HepG2 (cell line): ENCODE results near the gene ARHGAP23. TPM values are rescaled to one million over a fixed set of nuclear protein-coding genes. Genes with fewer than 3 reads are reported as not detected.

ENCODE experiments used
- ATAC-seq: fragments of 200-7000 bp; cut with Tn5 transposase; 3 replicates; pipeline ENCODE4 v1.9.1; 2020; ENCODE audit warnings: mild to moderate bottlenecking, moderate library complexity
- BruUV-seq: library from RNA; stranded (reverse); fragments of 400-500 nt; replicated peaks from 2 replicates; lab custom pipeline; 2021; lab: Mats Ljungman, UMichigan
- CTCF ChIA-PET: fragments of 300-600 bp; formaldehyde crosslinking; extraction: SDS; loops from one replicate; lab custom pipeline; 2021; ENCODE audit warnings: low total read pairs, inconsistent platforms, low intra/inter-chr PET ratio; lab: Yijun Ruan, JAX
- POLR2A ChIA-PET: fragments of 350-600 bp; sonication (Branson Sonifier 250); formaldehyde crosslinking; loops from one replicate; lab custom pipeline; 2020; ENCODE audit warnings: antibody characterized with exemption, inconsistent platforms; lab: Yijun Ruan, JAX
- DNase-seq: peaks from one replicate; pipeline ENCODE4 v3.0.0-alpha.2; 2015; ENCODE audit warnings: low spot score
- FAIRE-seq: peaks from 3 replicates; lab custom pipeline; 2011; peaks lifted over from hg19 to GRCh38; lab: Jason Lieb, UNC
- H2AFZ ChIP-seq: one replicate; pipeline ENCODE4 v1.6.1; 2011; ENCODE audit warnings: low read length, inconsistent platforms
- H3K27ac ChIP-seq: fragments of 300-600 bp; 3 replicates; pipeline ENCODE4 v1.8.0; 2011; ENCODE audit warnings: mixed run types, mild to moderate bottlenecking, mixed read lengths, low read length, inconsistent platforms; ENCODE audit not compliant: insufficient read depth; ENCODE audit errors: extremely low read length
- H3K27me3 ChIP-seq, 2 experiments: fragments of 200-600 bp in 1 of 2; 2 replicates in 1 of 2; 3 replicates in 1 of 2; pipeline versions ENCODE4 v1.6.0 to v1.8.0; 2011; ENCODE audit warnings: low read length in 2 of 2, mild to moderate bottlenecking in 2 of 2, moderate library complexity in 2 of 2, inconsistent platforms in 1 of 2; ENCODE audit not compliant: insufficient read depth in 2 of 2, control insufficient read depth in 1 of 2
- H3K36me3 ChIP-seq, 2 experiments: fragments of 200-600 bp in 1 of 2; replicated peaks in 1 of 2; 2 replicates in 1 of 2; 3 replicates in 1 of 2; pipeline versions ENCODE4 v1.5.1 to v1.8.0; 2011; ENCODE audit warnings: low read length in 2 of 2, inconsistent platforms in 1 of 2; ENCODE audit not compliant: insufficient read depth in 2 of 2, control insufficient read depth in 1 of 2
- H3K4me1 ChIP-seq: 2 replicates; pipeline ENCODE4 v1.5.1; 2012; ENCODE audit warnings: low read length, inconsistent platforms; ENCODE audit not compliant: insufficient read depth
- H3K4me2 ChIP-seq: 2 replicates; pipeline ENCODE4 v1.6.0; 2011; ENCODE audit warnings: low read depth, low read length, inconsistent platforms
- H3K4me3 ChIP-seq, 3 experiments: fragments of 200-600 bp in 1 of 3; sonication (generic), shearing (Covaris generic) in 1 of 3; replicated peaks in 1 of 3; 2 replicates each; pipeline ENCODE4 v1.5.1; 2011 to 2016; ENCODE audit warnings: low read length in 3 of 3, inconsistent platforms in 2 of 3, low read depth in 2 of 3, mild to moderate bottlenecking in 2 of 3, control low read depth in 1 of 3, mixed read lengths in 1 of 3; ENCODE audit not compliant: insufficient read depth in 1 of 3
- H3K79me2 ChIP-seq: one replicate; pipeline ENCODE4 v1.6.1; 2011; ENCODE audit warnings: low read length, inconsistent platforms; ENCODE audit not compliant: insufficient read depth
- H3K9ac ChIP-seq: 2 replicates; pipeline ENCODE4 v1.6.0; 2011; ENCODE audit warnings: mild to moderate bottlenecking, low read depth, low read length, inconsistent platforms; ENCODE audit not compliant: insufficient read depth
- H3K9me3 ChIP-seq: 2 replicates; pipeline ENCODE4 v1.5.1; 2012; ENCODE audit warnings: mild to moderate bottlenecking, low read length
- H4K20me1 ChIP-seq: 2 replicates; pipeline ENCODE4 v1.6.0; 2011; ENCODE audit warnings: inconsistent platforms, mild to moderate bottlenecking, low read length, moderate library complexity; ENCODE audit not compliant: insufficient read depth
- MAFK ChIP-seq, 2 experiments: IDR thresholded peaks in 1 of 2; conservative IDR thresholded peaks in 1 of 2; 2 replicates each; pipeline ENCODE4 v1.6.1; 2011; ENCODE audit warnings: improper control_type of control experiment in 2 of 2, low read length in 2 of 2
- ZFAT ChIP-seq: sonication (generic); formaldehyde crosslinking; conservative IDR thresholded peaks from 2 replicates; pipeline ENCODE4 v1.8.1; 2023; ENCODE audit warnings: missing genetic modification reagents, inconsistent platforms
- ZNF329 ChIP-seq: sonication (generic); formaldehyde crosslinking; IDR thresholded peaks from 2 replicates; pipeline ENCODE4 v1.9.0; 2021; ENCODE audit warnings: low read depth, mild to moderate bottlenecking, missing genetic modification reagents
- WGBS: methylation state at CpG from one replicate; pipeline ENCODE4 v1.1.6; 2017; ENCODE audit warnings: low lambda C conversion rate; 5-methylcytosine and 5-hydroxymethylcytosine counted together
- in situ Hi-C: cut with HindIII; loops from 2 replicates; pipeline ENCODE4 v1.10.0; 2017; ENCODE audit warnings: low pct_unique_long_range_greater_than_20kb; ENCODE audit not compliant: extremely low pct_ligation_motif_present
- intact Hi-C: fragments of 100-400 bp; cut with micrococcal nuclease; formaldehyde crosslinking; loops from one replicate; pipeline ENCODE4 v1.10.0; 2022; ENCODE audit not compliant: unreplicated experiment
- polyA plus RNA-seq, 8 experiments: library from polyadenylated mRNA; depleted of rRNA in 3 of 8; stranded (reverse) in 7 of 8; unstranded in 1 of 8; fragments of >200 nt; fragmentation: Illumina TruSeq in 4 of 8; extraction: Trizol in 4 of 8; gene quantifications; 2 replicates each; pipeline versions ENCODE4 v1.2.1 to v1.2.3, GENCODE V29; 2011 to 2016; ENCODE audit warnings: low read depth in 4 of 8, missing spikeins in 1 of 8, mixed read lengths in 1 of 8; ENCODE audit not compliant: insufficient read depth in 1 of 8
- total RNA-seq, 5 experiments: library from RNA; depleted of rRNA; stranded (reverse); fragments of >200 nt; fragmentation: Illumina TruSeq; extraction: Trizol; gene quantifications; 2 replicates each; pipeline ENCODE4 v1.2.3, GENCODE V29; 2016; ENCODE audit warnings: low read depth in 1 of 5
- TF ChIP-seq, protein P1 (sequence below): sonication (generic); formaldehyde crosslinking; IDR thresholded peaks from 2 replicates; pipeline ENCODE4 v1.5.0; 2020; ENCODE audit warnings: missing genetic modification reagents
- TF ChIP-seq, protein P2 (sequence below): sonication (generic); formaldehyde crosslinking; conservative IDR thresholded peaks from 2 replicates; pipeline ENCODE4 v1.4.0; 2020; ENCODE audit warnings: mild to moderate bottlenecking, missing genetic modification reagents, moderate library complexity
- TF ChIP-seq, protein P3 (sequence below): sonication (generic); formaldehyde crosslinking; IDR thresholded peaks from 2 replicates; pipeline ENCODE4 v1.9.0; 2021; ENCODE audit warnings: missing genetic modification reagents, borderline replicate concordance
- TF ChIP-seq, protein P4 (sequence below): IDR thresholded peaks from 2 replicates; pipeline ENCODE4 v1.6.1; 2018; ENCODE audit warnings: missing genetic modification reagents
- TF ChIP-seq, protein P5 (sequence below): sonication (generic); formaldehyde crosslinking; IDR thresholded peaks from 2 replicates; pipeline ENCODE4 v1.9.0; 2021; ENCODE audit warnings: missing genetic modification reagents, borderline replicate concordance

The ARHGAP23 gene
- total and polyA plus RNA-seq, 2 of the 13 experiments (the other 11 are each of a cell fraction or from before 2014, with no cell fraction given) = 0.03 TPM; not detected in 1

DNA sequence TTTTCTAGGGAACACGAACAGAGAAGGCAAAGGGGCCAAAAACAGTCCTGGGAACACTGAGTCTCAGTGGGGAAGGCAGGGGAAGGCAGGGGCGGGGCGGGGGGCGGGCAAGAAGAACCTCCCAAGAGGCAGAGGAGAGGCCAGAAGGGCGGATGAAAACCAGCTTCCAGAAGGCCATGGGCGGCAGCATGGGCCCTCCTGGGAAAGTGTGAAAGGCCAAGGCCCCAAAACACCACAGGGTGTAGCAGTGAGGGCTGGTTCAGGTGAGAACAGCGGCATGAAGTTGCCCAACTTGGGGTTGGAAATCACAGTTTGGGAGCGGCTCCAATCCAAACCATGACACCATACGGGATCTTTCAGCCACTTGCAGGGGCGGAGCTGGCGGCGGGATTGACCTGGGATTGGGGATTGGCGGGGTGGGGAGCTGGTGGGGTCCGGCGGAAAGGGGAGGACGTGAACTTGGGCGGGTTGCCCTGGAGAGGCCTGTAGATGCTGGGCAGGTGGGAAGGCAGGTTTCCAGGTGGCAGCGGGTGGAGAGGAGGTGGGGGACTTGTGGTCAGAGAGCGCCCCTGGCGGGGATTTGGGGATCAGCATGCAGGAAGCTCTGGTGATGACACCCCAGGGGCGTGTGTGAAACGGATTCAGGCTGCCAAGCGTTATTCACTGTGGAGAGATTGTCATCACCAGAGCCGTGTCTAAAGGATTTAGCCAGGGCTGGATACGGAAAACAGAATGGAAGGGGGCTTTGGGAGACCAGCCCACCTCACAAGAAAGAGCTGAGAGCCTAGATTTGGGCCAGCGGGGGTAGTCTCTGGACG is 80.9 kb downstream of the ARHGAP23 start:
- Histone ChIP-seq H3K4me1 (peaks cover 25% of the 10 kb centered on the region), H3K79me2 (no peaks in the 10 kb centered on the region), H3K4me3 (peak overlapping the region; percentile 0 to 66 (median 4); a peak in 2 of 6 replicates), H3K4me2 (peak overlapping the region; percentile 74), H3K27ac (no peak overlapping the region), H2AFZ (no peak overlapping the region), H3K27me3 (peaks cover 8 to 73% of the 10 kb centered on the region in 2 experiments; a peak in 4 of 5 replicates), H3K36me3 (no peaks in the 10 kb centered on the region), H3K9me3 (no peaks in the 10 kb centered on the region), H4K20me1 (no peaks in the 10 kb centered on the region), H3K9ac (no peak overlapping the region)
- ChIA-PET CTCF (interaction anchor here (1.4 to 2.5 kb wide), 4 partner anchors 17 to 158 kb away, joined by 4 to 18 read pairs (median 10); no protein-coding TSS in a partner anchor), POLR2A (interaction anchor here (1.2 to 1.4 kb wide), 2 partner anchors 49 to 159 kb away, joined by 3 to 5 read pairs; no protein-coding TSS in a partner anchor)
- BruUV-seq = no TSS peak
- FAIRE-seq = no peak
- 16% methylated on average over 27 of the region's 27 CpGs for WGBS
- in situ Hi-C loops (no loop called here), intact Hi-C loops (loop anchor here (1.0 to 5.0 kb wide), 2 partner anchors 17 to 158 kb away; no protein-coding TSS in a partner anchor)
- peak; percentile 84 for DNase-seq
- ATAC-seq = peak; percentile 83
- TF ChIP-seq ZFAT (CRISPR knock-in tag) = no peak
- TF ChIP-seq, protein P1, sequence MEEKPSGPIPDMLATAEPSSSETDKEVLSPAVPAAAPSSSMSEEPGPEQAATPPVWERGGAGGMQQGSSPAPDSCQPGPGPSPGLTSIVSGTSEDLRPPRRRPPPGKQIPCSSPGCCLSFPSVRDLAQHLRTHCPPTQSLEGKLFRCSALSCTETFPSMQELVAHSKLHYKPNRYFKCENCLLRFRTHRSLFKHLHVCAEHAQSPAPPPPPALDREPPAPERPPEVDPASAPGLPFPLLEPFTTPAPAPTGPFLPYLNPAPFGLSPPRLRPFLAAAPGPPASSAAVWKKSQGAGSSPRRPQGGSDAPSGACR (CRISPR knock-in tag) = peak; percentile 72; the same call in 1 of the 2 replicates
- TF ChIP-seq, protein P2, sequence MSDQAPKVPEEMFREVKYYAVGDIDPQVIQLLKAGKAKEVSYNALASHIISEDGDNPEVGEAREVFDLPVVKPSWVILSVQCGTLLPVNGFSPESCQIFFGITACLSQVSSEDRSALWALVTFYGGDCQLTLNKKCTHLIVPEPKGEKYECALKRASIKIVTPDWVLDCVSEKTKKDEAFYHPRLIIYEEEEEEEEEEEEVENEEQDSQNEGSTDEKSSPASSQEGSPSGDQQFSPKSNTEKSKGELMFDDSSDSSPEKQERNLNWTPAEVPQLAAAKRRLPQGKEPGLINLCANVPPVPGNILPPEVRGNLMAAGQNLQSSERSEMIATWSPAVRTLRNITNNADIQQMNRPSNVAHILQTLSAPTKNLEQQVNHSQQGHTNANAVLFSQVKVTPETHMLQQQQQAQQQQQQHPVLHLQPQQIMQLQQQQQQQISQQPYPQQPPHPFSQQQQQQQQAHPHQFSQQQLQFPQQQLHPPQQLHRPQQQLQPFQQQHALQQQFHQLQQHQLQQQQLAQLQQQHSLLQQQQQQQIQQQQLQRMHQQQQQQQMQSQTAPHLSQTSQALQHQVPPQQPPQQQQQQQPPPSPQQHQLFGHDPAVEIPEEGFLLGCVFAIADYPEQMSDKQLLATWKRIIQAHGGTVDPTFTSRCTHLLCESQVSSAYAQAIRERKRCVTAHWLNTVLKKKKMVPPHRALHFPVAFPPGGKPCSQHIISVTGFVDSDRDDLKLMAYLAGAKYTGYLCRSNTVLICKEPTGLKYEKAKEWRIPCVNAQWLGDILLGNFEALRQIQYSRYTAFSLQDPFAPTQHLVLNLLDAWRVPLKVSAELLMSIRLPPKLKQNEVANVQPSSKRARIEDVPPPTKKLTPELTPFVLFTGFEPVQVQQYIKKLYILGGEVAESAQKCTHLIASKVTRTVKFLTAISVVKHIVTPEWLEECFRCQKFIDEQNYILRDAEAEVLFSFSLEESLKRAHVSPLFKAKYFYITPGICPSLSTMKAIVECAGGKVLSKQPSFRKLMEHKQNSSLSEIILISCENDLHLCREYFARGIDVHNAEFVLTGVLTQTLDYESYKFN (CRISPR knock-in tag) = no peak
- no peak for TF ChIP-seq ZNF329 (CRISPR knock-in tag)
- no peak for TF ChIP-seq MAFK (conservative IDR thresholded peaks at IDR 0.05 in 1 of 2, IDR thresholded peaks at IDR 0.05 in 1 of 2; ENCODE audit: low read length in 2 of 2)
- TF ChIP-seq, protein P3, sequence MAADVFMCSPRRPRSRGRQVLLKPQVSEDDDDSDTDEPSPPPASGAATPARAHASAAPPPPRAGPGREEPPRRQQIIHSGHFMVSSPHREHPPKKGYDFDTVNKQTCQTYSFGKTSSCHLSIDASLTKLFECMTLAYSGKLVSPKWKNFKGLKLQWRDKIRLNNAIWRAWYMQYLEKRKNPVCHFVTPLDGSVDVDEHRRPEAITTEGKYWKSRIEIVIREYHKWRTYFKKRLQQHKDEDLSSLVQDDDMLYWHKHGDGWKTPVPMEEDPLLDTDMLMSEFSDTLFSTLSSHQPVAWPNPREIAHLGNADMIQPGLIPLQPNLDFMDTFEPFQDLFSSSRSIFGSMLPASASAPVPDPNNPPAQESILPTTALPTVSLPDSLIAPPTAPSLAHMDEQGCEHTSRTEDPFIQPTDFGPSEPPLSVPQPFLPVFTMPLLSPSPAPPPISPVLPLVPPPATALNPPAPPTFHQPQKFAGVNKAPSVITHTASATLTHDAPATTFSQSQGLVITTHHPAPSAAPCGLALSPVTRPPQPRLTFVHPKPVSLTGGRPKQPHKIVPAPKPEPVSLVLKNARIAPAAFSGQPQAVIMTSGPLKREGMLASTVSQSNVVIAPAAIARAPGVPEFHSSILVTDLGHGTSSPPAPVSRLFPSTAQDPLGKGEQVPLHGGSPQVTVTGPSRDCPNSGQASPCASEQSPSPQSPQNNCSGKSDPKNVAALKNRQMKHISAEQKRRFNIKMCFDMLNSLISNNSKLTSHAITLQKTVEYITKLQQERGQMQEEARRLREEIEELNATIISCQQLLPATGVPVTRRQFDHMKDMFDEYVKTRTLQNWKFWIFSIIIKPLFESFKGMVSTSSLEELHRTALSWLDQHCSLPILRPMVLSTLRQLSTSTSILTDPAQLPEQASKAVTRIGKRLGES = no peak
- TF ChIP-seq, protein P4, sequence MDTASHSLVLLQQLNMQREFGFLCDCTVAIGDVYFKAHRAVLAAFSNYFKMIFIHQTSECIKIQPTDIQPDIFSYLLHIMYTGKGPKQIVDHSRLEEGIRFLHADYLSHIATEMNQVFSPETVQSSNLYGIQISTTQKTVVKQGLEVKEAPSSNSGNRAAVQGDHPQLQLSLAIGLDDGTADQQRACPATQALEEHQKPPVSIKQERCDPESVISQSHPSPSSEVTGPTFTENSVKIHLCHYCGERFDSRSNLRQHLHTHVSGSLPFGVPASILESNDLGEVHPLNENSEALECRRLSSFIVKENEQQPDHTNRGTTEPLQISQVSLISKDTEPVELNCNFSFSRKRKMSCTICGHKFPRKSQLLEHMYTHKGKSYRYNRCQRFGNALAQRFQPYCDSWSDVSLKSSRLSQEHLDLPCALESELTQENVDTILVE (CRISPR knock-in tag) = no peak
- TF ChIP-seq, protein P5, sequence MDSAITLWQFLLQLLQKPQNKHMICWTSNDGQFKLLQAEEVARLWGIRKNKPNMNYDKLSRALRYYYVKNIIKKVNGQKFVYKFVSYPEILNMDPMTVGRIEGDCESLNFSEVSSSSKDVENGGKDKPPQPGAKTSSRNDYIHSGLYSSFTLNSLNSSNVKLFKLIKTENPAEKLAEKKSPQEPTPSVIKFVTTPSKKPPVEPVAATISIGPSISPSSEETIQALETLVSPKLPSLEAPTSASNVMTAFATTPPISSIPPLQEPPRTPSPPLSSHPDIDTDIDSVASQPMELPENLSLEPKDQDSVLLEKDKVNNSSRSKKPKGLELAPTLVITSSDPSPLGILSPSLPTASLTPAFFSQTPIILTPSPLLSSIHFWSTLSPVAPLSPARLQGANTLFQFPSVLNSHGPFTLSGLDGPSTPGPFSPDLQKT (CRISPR knock-in tag) = no peak
